ENCODE measurements around the gene SIL1.
"Not testable (repeated sequence)": the region's sequence is repeated elsewhere in the genome, so short reads cannot be mapped to it uniquely, and the experiment has no call there.

SIL1 gene

GRCh38 chr5:138935466-138935865 is 262.7 kb downstream of the SIL1 start:
- DNase-seq: no peak

GRCh38 chr5:138934971-138935370 is 263.2 kb downstream of the SIL1 start:
- no peak for DNase-seq

DNA sequence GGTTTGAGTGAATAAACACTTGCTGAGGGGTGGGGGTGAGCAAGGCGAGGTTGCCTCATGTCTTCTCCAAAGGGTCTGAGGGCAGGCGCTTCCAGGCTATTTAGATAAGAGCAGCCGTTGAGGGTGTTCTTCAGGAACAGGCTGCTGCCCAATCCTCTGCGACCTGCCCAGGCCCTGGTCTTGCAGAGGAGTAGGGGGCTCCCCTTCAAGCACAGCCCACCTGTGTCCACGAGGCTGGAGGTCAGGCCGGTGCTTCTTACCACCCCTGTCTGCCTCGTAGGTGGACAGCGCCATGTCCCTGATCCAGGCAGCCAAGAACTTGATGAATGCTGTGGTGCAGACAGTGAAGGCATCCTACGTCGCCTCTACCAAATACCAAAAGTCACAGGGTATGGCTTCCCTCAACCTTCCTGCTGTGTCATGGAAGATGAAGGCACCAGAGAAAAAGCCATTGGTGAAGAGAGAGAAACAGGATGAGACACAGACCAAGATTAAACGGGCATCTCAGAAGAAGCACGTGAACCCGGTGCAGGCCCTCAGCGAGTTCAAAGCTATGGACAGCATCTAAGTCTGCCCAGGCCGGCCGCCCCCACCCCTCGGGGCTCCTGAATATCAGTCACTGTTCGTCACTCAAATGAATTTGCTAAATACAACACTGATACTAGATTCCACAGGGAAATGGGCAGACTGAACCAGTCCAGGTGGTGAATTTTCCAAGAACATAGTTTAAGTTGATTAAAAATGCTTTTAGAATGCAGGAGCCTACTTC is 264.5 kb downstream of the SIL1 start:
- no peak for DNase-seq

GRCh38 chr5:138932171-138932810 is 265.9 kb downstream of the SIL1 start:
- no peak for DNase-seq

GRCh38 chr5:138930371-138931097 is 267.6 kb downstream of the SIL1 start:
- DNase-seq: no peak

DNA sequence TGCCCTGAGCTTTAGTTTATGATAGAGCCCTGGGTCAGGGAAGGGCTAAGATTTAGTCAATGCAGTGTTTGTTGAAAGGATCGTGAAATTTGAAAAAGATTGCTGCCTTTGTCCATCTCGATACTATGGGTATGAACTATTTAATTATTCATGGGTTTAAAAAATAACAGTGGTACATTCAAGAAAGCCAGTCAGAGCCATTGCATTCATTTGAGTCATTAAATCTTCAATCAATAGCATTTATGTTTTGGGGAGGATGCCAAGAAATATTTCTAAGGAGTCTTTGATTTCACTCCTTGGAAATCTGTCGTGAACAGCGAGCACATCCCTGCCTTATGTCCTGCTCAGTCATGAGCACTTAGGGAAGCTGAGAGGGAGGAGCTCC is 268.6 kb downstream of the SIL1 start:
- no peak for DNase-seq

DNA sequence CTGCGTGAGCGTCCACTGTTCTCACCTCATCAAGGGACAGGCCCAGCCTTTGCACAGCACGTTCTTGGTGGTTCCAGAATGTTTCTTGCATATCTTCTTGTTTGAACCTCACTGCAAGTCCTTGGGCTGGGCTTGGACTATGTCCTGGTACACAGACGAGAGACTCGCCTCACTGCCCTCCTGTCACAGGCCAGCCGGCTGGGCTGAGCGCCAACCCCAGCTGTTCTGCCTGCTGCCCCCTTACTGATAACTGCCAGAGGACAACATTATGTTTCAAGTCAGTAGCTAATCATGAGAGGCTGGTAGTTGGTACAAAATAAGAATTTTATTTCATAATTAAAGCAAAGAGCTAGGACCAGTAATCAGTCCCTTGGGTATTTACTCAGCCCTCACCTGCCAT is 270.2 kb downstream of the SIL1 start:
- DNase-seq: no peak

DNA sequence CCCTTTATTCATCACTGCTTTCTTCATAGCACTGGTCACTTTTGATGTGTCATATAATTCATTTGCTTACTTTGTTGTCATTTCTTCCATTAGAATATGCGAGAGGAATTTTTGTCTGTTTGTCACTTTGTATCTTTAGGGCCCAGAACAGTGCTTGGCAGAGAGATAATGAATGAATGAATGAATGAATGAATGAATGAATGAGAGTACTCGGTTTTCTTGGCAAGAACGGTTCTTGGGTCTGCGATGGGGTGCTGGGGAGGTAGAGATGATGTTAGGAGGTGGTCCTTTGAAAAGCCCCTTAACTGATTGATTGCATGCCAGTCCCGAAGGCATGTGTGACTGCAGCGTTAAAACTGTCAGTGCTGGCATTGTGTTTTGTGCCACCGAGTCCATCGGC is 270.6 kb downstream of the SIL1 start:
- DNase-seq: no peak

DNA sequence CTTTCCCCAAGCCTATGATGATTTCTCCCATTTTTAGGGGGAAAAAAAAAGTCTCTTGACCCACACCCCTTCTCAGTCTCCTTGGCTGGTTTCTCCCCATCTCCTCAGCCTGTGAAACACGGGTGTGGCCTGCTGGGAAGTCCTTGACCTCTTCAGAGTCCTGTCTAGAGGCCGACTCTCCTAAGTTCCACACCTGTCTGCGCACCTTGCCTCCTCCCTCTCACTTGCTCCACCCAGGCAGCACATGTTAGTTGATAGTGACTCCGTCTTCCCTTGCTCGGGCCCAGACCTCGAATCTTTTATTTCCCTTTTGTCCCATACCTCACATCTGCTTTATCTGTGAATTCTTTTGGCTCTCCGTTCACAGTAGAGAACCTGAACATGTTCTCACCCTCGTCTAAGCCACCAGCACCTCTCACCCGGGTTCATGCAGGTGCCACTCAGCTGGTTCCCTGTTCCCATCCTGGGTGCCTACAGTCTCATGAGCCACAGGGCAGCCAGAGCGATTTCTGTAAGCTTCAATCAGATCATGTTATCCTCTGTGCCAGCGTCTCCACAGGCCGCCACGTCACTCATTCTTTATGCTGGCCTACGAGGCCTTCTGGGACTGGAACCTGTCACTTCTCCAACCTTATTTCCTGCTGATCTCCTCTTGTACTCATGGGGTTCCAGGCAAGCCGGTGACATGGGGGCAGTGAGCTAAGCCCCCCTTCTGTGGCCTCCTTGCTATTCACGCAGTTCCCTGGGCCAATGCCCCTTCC is 271.3 kb downstream of the SIL1 start:
- no peak for DNase-seq

DNA sequence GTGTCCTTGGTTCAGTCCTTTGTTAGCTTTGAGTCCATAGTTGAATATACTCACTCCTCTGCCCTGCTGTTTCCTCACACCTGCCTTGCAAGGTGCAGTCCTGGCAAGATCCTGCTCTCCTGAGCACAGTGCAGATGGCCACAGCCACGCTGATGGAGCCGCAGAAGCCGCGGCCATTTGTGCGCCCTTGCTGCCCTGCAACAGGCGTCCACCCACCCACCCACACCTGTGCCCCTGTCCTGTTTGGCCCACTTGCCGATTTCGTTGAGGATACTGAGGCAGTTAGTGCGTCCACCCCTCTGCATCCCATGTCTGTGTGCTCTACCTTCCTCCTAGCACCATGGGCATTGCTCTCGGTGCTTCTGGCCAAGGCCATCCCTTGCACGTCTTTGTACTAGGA is 271.9 kb downstream of the SIL1 start:
- no peak for DNase-seq

GRCh38 chr5:138925090-138925635 is 273.0 kb downstream of the SIL1 start:
- DNase-seq: no peak

GRCh38 chr5:138922494-138922893 is 275.7 kb downstream of the SIL1 start:
- no peak for DNase-seq

GRCh38 chr5:138921362-138921761 is 276.8 kb downstream of the SIL1 start:
- DNase-seq: not testable (repeated sequence)

DNA sequence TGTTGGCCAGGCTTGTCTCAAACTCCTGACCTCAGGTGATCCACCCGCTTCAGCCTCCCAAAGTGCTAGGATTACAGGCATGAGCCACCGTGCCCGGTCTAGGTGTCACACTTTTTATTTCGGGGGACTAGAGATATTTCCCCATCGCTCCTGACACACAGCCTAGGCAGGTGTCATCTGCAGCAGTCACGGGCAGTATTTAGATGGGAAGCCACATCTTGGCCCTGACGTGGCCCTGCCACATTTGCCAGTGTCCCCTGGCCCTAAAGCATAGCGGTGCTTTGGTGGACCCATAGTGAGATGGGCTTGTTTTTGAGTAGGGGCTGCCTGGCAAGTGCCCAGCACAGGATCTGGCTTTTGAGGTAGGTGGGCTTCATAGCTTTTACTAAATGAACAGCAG is 278.0 kb downstream of the SIL1 start:
- no peak for DNase-seq

- DNase-seq: no peak
Observed at GRCh38 chr5:138918686-138919085, 279.5 kb downstream of the SIL1 start.

DNA sequence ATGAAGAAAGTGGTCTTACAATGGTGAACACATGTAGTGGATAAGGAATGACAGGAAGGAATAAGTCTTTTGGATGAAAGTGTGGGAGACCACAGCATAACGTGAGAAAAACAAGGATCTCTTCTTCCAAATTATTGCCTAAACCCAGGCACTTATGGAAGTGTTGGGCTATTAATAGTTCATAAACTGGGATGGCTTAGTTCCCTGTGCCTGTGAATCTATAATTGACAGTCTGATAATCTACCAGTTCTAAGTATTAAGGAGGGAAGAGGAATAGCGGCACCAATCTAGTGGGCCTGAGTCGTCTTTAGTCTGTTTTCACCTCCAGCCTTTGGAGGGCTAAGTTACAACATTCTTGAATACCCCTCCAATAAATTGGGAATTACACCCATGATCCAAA is 283.8 kb downstream of the SIL1 start:
- DNase-seq: no peak

GRCh38 chr5:138913773-138914172 is 284.4 kb downstream of the SIL1 start:
- no peak for DNase-seq

- no peak for DNase-seq
Observed at GRCh38 chr5:138912093-138912492, 286.1 kb downstream of the SIL1 start.

DNA sequence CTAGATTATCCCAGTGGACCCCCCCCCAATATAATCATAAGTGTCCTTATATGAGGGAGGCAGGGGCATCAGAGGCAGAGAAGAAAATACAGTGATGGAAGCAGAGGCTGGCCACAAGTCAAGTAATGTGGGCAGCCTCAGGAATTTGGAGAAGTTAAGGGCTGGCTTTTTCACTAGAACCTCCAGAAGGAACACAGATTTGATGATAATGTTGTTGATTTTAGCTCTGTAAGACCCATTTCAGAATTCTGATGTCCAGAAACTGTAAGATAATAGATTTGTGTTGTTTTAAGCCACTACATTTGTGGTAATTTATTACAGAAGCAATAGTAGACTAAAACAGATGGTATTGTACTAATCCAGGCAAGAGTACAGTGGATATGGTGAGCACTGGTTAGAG is 286.7 kb downstream of the SIL1 start:
- DNase-seq: no peak

- no peak for DNase-seq
Observed at GRCh38 chr5:138910546-138911185, 287.5 kb downstream of the SIL1 start.

DNA sequence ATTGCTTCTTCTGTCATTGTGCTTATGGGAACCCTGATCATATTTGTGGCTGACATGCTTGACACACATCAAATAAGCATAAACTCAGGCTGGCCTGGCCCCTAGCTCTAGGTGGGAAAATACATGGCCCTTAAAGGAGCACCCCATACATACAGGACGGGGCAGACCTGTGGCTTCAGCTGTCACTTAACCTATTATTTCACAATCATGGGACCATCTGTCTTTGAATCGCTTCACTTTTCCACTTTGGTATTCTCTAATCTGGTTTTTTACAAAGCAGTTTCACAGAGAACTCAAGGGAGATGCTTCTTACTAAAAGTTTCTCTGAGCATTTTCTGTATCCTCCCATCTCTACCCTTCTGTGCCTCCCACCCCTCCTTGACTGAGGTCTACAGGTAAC is 288.4 kb downstream of the SIL1 start:
- no peak for DNase-seq

- peak; percentile 68 for DNase-seq
Observed at GRCh38 chr5:138905541-138905940, 292.6 kb downstream of the SIL1 start.
